GM12878 (cell line): ENCODE measurements around the gene SMC1B. TPM values are rescaled to one million over a fixed set of nuclear protein-coding genes. Genes with fewer than 3 reads are reported as not detected.

Experiments
- ATAC-seq: fragments of 200-7000 bp; cut with Tn5 transposase; 3 replicates; pipeline ENCODE4 v1.9.1; 2020; ENCODE audit warnings: mild to moderate bottlenecking, moderate library complexity
- BruUV-seq: library from RNA; stranded (reverse); fragments of 400-500 nt; replicated peaks from 2 replicates; lab custom pipeline; 2021; lab: Mats Ljungman, UMichigan
- CTCF ChIA-PET: fragments of 300-600 bp; sonication (Branson Sonifier 250); formaldehyde crosslinking; extraction: SDS; loops from one replicate; lab custom pipeline; 2021; ENCODE audit warnings: inconsistent platforms; lab: Yijun Ruan, JAX
- POLR2A ChIA-PET: fragments of 350-600 bp; formaldehyde crosslinking; extraction: SDS; loops from one replicate; lab custom pipeline; 2021; ENCODE audit warnings: inconsistent platforms; lab: Charles Lee
- RAD21 ChIA-PET: fragments of 300-600 bp; sonication (Branson Sonifier 250); formaldehyde crosslinking; loops from one replicate; lab custom pipeline; 2023; ENCODE audit warnings: antibody characterized with exemption; ENCODE audit not compliant: unreplicated experiment; lab: Charles Lee
- SMC1A ChIA-PET: fragments of 300-600 bp; sonication (Branson Sonifier 250); formaldehyde crosslinking; loops from one replicate; lab custom pipeline; 2023; ENCODE audit not compliant: unreplicated experiment, uncharacterized antibody; lab: Charles Lee
- DNase-seq: peaks from one replicate; pipeline ENCODE4 v3.0.0-alpha.2; 2011; ENCODE audit warnings: low read depth, low spot score
- FAIRE-seq: peaks from 3 replicates; lab custom pipeline; 2011; peaks lifted over from hg19 to GRCh38; lab: Jason Lieb, UNC
- H2AFZ ChIP-seq: 2 replicates; pipeline ENCODE4 v1.6.0; 2011; ENCODE audit warnings: low read depth, low read length, control low read depth; ENCODE audit not compliant: control insufficient read depth
- H3K27ac ChIP-seq: 2 replicates; pipeline ENCODE4 v1.5.1; 2011; ENCODE audit warnings: control low read depth; ENCODE audit not compliant: control insufficient read depth, insufficient read depth
- H3K27me3 ChIP-seq, 2 experiments: replicated peaks in 1 of 2; 2 replicates each; pipeline versions ENCODE4 v1.6.0 to v1.6.1; 2011; ENCODE audit warnings: low read length in 1 of 2; ENCODE audit not compliant: control insufficient read depth in 2 of 2, insufficient read depth in 2 of 2
- H3K36me3 ChIP-seq, 2 experiments: 2 replicates each; pipeline ENCODE4 v1.5.1; 2011; ENCODE audit warnings: low read length in 1 of 2; ENCODE audit not compliant: control insufficient read depth in 2 of 2, insufficient read depth in 2 of 2
- H3K4me1 ChIP-seq: 2 replicates; pipeline ENCODE4 v1.6.1; 2011; ENCODE audit warnings: mild to moderate bottlenecking, low read length, moderate library complexity, mixed read lengths; ENCODE audit not compliant: control insufficient read depth, insufficient read depth
- H3K4me2 ChIP-seq: 2 replicates; pipeline ENCODE4 v1.6.0; 2011; ENCODE audit warnings: control low read depth; ENCODE audit not compliant: control insufficient read depth, insufficient read depth
- H3K4me3 ChIP-seq: fragments of 200-600 bp; sonication (generic); 2 replicates; pipeline ENCODE4 v1.5.1; 2016
- H3K79me2 ChIP-seq: 2 replicates; pipeline ENCODE4 v1.6.0; 2011; ENCODE audit warnings: low read length; ENCODE audit not compliant: control insufficient read depth, insufficient read depth
- H3K9ac ChIP-seq: 2 replicates; pipeline ENCODE4 v1.8.0; 2011; ENCODE audit warnings: low read length, control low read depth, mixed read lengths; ENCODE audit not compliant: control insufficient read depth, insufficient read depth
- H3K9me3 ChIP-seq: replicated peaks from 3 replicates; pipeline ENCODE4 v1.5.1; 2011; ENCODE audit warnings: mild to moderate bottlenecking, low read length; ENCODE audit not compliant: control insufficient read depth, insufficient read depth
- H4K20me1 ChIP-seq: 2 replicates; pipeline ENCODE4 v1.6.0; 2011; ENCODE audit not compliant: control insufficient read depth, insufficient read depth
- E2F8 ChIP-seq: fragments of 450-650 bp; IDR thresholded peaks from 2 replicates; pipeline ENCODE4 v1.6.1; 2018; ENCODE audit warnings: mild to moderate bottlenecking, low read depth, moderate library complexity; ENCODE audit not compliant: partially characterized antibody
- E4F1 ChIP-seq: fragments of 450-650 bp; IDR thresholded peaks from 2 replicates; pipeline ENCODE4 v1.6.1; 2018; ENCODE audit warnings: borderline replicate concordance, mild to moderate bottlenecking; ENCODE audit not compliant: partially characterized antibody
- GABPA ChIP-seq: IDR thresholded peaks from 2 replicates; pipeline ENCODE4 v1.6.1; 2014; ENCODE audit warnings: antibody characterized with exemption, low read depth, mild to moderate bottlenecking, inconsistent platforms
- HDAC2 ChIP-seq: fragments of 200-600 bp; sonication (generic); IDR thresholded peaks from 2 replicates; pipeline ENCODE4 v1.6.1; 2017
- IKZF1 ChIP-seq: fragments of 450-650 bp; conservative IDR thresholded peaks from 2 replicates; pipeline ENCODE4 v1.6.1; 2017; ENCODE audit warnings: antibody characterized with exemption, mild to moderate bottlenecking
- IRF3 ChIP-seq: fragments of 450-650 bp; IDR thresholded peaks from 2 replicates; pipeline ENCODE4 v1.6.1; 2014; ENCODE audit warnings: mild to moderate bottlenecking
- NKRF ChIP-seq: fragments of 450-650 bp; conservative IDR thresholded peaks from 2 replicates; pipeline ENCODE4 v1.6.1; 2017; ENCODE audit warnings: mild to moderate bottlenecking, moderate library complexity
- RAD51 ChIP-seq: fragments of 450-650 bp; IDR thresholded peaks from 2 replicates; pipeline ENCODE4 v1.6.1; 2016; ENCODE audit warnings: moderate library complexity, mild to moderate bottlenecking, inconsistent platforms
- ZNF24 ChIP-seq: fragments of 450-650 bp; IDR thresholded peaks from 2 replicates; pipeline ENCODE4 v1.6.1; 2017; ENCODE audit warnings: antibody characterized with exemption, mild to moderate bottlenecking
- WGBS: methylation state at CpG from one replicate; pipeline ENCODE4 v1.1.6; 2016; ENCODE audit warnings: low lambda C conversion rate; ENCODE audit not compliant: insufficient replicate concordance, insufficient coverage; ENCODE audit errors: missing lambda C conversion rate; 5-methylcytosine and 5-hydroxymethylcytosine counted together
- in situ Hi-C: fragments of 300-500 bp; cut with MboI; formaldehyde crosslinking; loops from 9 replicates; pipeline ENCODE4 v1.14.3; 2018; ENCODE audit warnings: mixed read lengths
- intact Hi-C: fragments of 100-400 bp; cut with micrococcal nuclease; formaldehyde crosslinking; loops from one replicate; pipeline ENCODE4 v1.14.2; 2022; ENCODE audit not compliant: unreplicated experiment
- polyA plus RNA-seq, 11 experiments: library from polyadenylated mRNA; depleted of rRNA in 4 of 11; unstranded in 6 of 11; stranded (reverse) in 5 of 11; fragments of >200 nt; fragmentation: Nextera tagmentation in 4 of 11; fragmentation: Illumina TruSeq in 1 of 11; extraction: Ambion mirVana in 4 of 11; extraction: Trizol in 1 of 11; gene quantifications; 1 replicate in 1 of 11; 2 replicates in 10 of 11; pipeline versions ENCODE4 v1.2.1 to v1.2.3, GENCODE V29; 2011 to 2016; ENCODE audit warnings: inconsistent platforms in 2 of 11, missing spikeins in 2 of 11, low read depth in 1 of 11
- total RNA-seq, 4 experiments: library from RNA; depleted of rRNA in 3 of 4; stranded (reverse); fragments of >200 nt in 3 of 4; fragmentation: Illumina TruSeq in 1 of 4; extraction: Trizol in 1 of 4; gene quantifications; 2 replicates each; pipeline versions ENCODE4 v1.2.1 to v1.2.3, GENCODE V29; 2013 to 2021
- TF ChIP-seq, protein P1 (sequence below): fragments of 450-650 bp; IDR thresholded peaks from 2 replicates; pipeline ENCODE4 v1.6.1; 2017; ENCODE audit warnings: mild to moderate bottlenecking, low read depth, inconsistent platforms; ENCODE audit not compliant: poor library complexity, severe bottlenecking

SMC1B gene
- total and polyA plus RNA-seq, 10 of the 15 experiments (the other 5 are each of a cell fraction or from before 2014, with no cell fraction given), result not detected

GRCh38 chr22:45335021-45335818, 78.2 kb downstream of the SMC1B start:
- Histone ChIP-seq H2AFZ (no peak overlapping the region), H3K4me2 (no peak overlapping the region), H4K20me1 (no peaks in the 10 kb centered on the region), H3K36me3 (peaks cover 14% of the 10 kb centered on the region in 2 experiments; a peak in 3 of 4 replicates), H3K27me3 (no peaks in the 10 kb centered on the region), H3K4me1 (no peaks in the 10 kb centered on the region), H3K27ac (no peak overlapping the region), H3K9ac (no peak overlapping the region), H3K79me2 (no peaks in the 10 kb centered on the region), H3K4me3 (no peak overlapping the region), H3K9me3 (no peaks in the 10 kb centered on the region)
- no TSS peak for BruUV-seq
- ChIA-PET POLR2A (interaction anchor here (0.5 kb wide), 1 partner anchor 1082 kb away, joined by 4 read pairs; no protein-coding TSS in a partner anchor), RAD21 (no interaction called here), SMC1A (interaction anchor here (0.6 kb wide), 1 partner anchor 41 kb away, joined by 3 read pairs; no protein-coding TSS in a partner anchor), CTCF (interaction anchor here (1.1 kb wide), 1 partner anchor 19 kb away, joined by 3 read pairs; no protein-coding TSS in a partner anchor)
- FAIRE-seq, result no peak
- ATAC-seq, result no peak
- no peak for DNase-seq
- intact Hi-C loops, result no loop called here
- in situ Hi-C loops, result no loop called here
- 91% methylated on average over 26 of the region's 26 CpGs for WGBS
- TF ChIP-seq NKRF, result no peak
- no peak for TF ChIP-seq ZNF24
- TF ChIP-seq RAD51, result no peak
- no peak for TF ChIP-seq HDAC2
- TF ChIP-seq, protein P1, sequence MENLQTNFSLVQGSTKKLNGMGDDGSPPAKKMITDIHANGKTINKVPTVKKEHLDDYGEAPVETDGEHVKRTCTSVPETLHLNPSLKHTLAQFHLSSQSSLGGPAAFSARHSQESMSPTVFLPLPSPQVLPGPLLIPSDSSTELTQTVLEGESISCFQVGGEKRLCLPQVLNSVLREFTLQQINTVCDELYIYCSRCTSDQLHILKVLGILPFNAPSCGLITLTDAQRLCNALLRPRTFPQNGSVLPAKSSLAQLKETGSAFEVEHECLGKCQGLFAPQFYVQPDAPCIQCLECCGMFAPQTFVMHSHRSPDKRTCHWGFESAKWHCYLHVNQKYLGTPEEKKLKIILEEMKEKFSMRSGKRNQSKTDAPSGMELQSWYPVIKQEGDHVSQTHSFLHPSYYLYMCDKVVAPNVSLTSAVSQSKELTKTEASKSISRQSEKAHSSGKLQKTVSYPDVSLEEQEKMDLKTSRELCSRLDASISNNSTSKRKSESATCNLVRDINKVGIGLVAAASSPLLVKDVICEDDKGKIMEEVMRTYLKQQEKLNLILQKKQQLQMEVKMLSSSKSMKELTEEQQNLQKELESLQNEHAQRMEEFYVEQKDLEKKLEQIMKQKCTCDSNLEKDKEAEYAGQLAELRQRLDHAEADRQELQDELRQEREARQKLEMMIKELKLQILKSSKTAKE, result no peak
- no peak for TF ChIP-seq E2F8
- TF ChIP-seq IKZF1, result no peak
- TF ChIP-seq IRF3, result no peak
- no peak for TF ChIP-seq E4F1
- TF ChIP-seq GABPA, result no peak
